ENCODE results near the gene SLC25A14.
"Not testable (repeated sequence)": the region's sequence is repeated elsewhere in the genome, so short reads cannot be mapped to it uniquely, and the experiment has no call there.

The SLC25A14 gene

GRCh38 chrX:130339408-130340222 is at the start of gene SLC25A14:
Gene SLC25A14 (plus strand): TSS chrX:130339919. CDS start chrX:130340279, 360 bp downstream.
- DNase-seq = peak; percentile 86

- no peak for DNase-seq
These were observed 44.0 kb upstream of the SLC25A14 start for GRCh38 chrX:130295519-130296296.

GRCh38 chrX:130296297-130296678 is 43.4 kb upstream of the SLC25A14 start:
- no peak for DNase-seq

GRCh38 chrX:130296743-130297142 is 43.0 kb upstream of the SLC25A14 start:
- DNase-seq = no peak

- no peak for DNase-seq
These were observed 40.3 kb upstream of the SLC25A14 start for GRCh38 chrX:130299279-130300009.

GRCh38 chrX:130300010-130300282 is 39.8 kb upstream of the SLC25A14 start:
- no peak for DNase-seq

- DNase-seq = no peak
These were observed 38.3 kb upstream of the SLC25A14 start for GRCh38 chrX:130301405-130301804.

GRCh38 chrX:130301977-130302376 is 37.7 kb upstream of the SLC25A14 start:
- no peak for DNase-seq

- no peak for DNase-seq
These were observed 34.9 kb upstream of the SLC25A14 start for GRCh38 chrX:130304587-130305368.

- DNase-seq = not testable (repeated sequence)
These were observed 19.8 kb upstream of the SLC25A14 start for GRCh38 chrX:130319886-130320285.

GRCh38 chrX:130321550-130321949 is 18.2 kb upstream of the SLC25A14 start:
- DNase-seq = no peak

GRCh38 chrX:130330146-130330545 is 9.6 kb upstream of the SLC25A14 start:
- DNase-seq = no peak

GRCh38 chrX:130330706-130331105 is 9.0 kb upstream of the SLC25A14 start:
- peak; percentile 40 for DNase-seq

GRCh38 chrX:130336531-130336930 is 3.2 kb upstream of the SLC25A14 start:
- no peak for DNase-seq

- not testable (repeated sequence) for DNase-seq
These were observed 850 bp upstream of the SLC25A14 start for GRCh38 chrX:130338869-130339268.

GRCh38 chrX:130340271-130340670 is 552 bp downstream of the SLC25A14 start:
- no peak for DNase-seq

- no peak for DNase-seq
These were observed 3.7 kb downstream of the SLC25A14 start for GRCh38 chrX:130343411-130343810.

- DNase-seq = no peak
These were observed 7.6 kb downstream of the SLC25A14 start for GRCh38 chrX:130347321-130347720.

- DNase-seq = no peak
These were observed 11.8 kb downstream of the SLC25A14 start for GRCh38 chrX:130351567-130351966.

GRCh38 chrX:130352050-130352449 is 12.3 kb downstream of the SLC25A14 start:
- DNase-seq = not testable (repeated sequence)

- DNase-seq = no peak
These were observed 36.4 kb downstream of the SLC25A14 start for GRCh38 chrX:130376077-130376476.

- no peak for DNase-seq
These were observed 38.4 kb downstream of the SLC25A14 start for GRCh38 chrX:130378024-130378669.

All from retina (tissue), 1 donor.